Liver (tissue), 9 donors: ENCODE measurements around the gene ADCY9. TPM values are rescaled to one million over a fixed set of nuclear protein-coding genes. Genes with fewer than 3 reads are reported as not detected.

ENCODE experiments used
- DNase-seq: peaks from one replicate; pipeline ENCODE4 v3.0.0-alpha.2; 2017; ENCODE audit warnings: low spot score
- H3K27ac ChIP-seq, 2 donors: one replicate each; pipeline ENCODE4 v1.7.0; 2013; ENCODE audit warnings: inconsistent platforms in 2 of 2, low read length in 2 of 2, control low read depth in 1 of 2, low read depth in 1 of 2, mild to moderate bottlenecking in 1 of 2
- H3K27me3 ChIP-seq, 4 donors: one replicate each; pipeline versions ENCODE4 v1.6.1 to v1.7.0; 2013; ENCODE audit warnings: low read length in 3 of 4, inconsistent platforms in 1 of 4, mild to moderate bottlenecking in 1 of 4, moderate library complexity in 1 of 4; ENCODE audit not compliant: control insufficient read depth in 4 of 4, insufficient read depth in 4 of 4
- H3K36me3 ChIP-seq, 4 donors: one replicate each; pipeline versions ENCODE4 v1.6.1 to v1.7.0; 2013; ENCODE audit warnings: low read length in 3 of 4, mild to moderate bottlenecking in 3 of 4, low read depth in 1 of 4, moderate library complexity in 1 of 4; ENCODE audit not compliant: control insufficient read depth in 4 of 4, insufficient read depth in 3 of 4
- H3K4me1 ChIP-seq, 4 donors: one replicate each; pipeline versions ENCODE4 v1.6.1 to v1.7.0; 2013; ENCODE audit warnings: low read length in 3 of 4, mild to moderate bottlenecking in 3 of 4, moderate library complexity in 1 of 4; ENCODE audit not compliant: control insufficient read depth in 4 of 4, insufficient read depth in 4 of 4
- H3K4me3 ChIP-seq, 3 donors: one replicate each; pipeline versions ENCODE4 v1.6.1 to v1.7.0; 2013; ENCODE audit warnings: low read length in 3 of 3, control low read depth in 1 of 3, low read depth in 1 of 3, mild to moderate bottlenecking in 1 of 3
- H3K9ac ChIP-seq, 2 donors: one replicate each; pipeline ENCODE4 v1.7.0; 2013; ENCODE audit warnings: low read length in 2 of 2, mild to moderate bottlenecking in 2 of 2, moderate library complexity in 2 of 2, control low read depth in 1 of 2, low read depth in 1 of 2
- H3K9me3 ChIP-seq, 4 donors: one replicate each; pipeline versions ENCODE4 v1.6.1 to v1.7.0; 2013; ENCODE audit warnings: low read length in 3 of 4; ENCODE audit not compliant: control insufficient read depth in 4 of 4
- EGR1 ChIP-seq, 2 donors: IDR thresholded peaks; 2 replicates each; pipeline ENCODE4 v1.6.1; 2016 to 2018; ENCODE audit warnings: antibody characterized with exemption in 2 of 2, low read depth in 2 of 2
- FOXA2 ChIP-seq: IDR thresholded peaks from 2 replicates; pipeline ENCODE4 v1.6.1; 2016; ENCODE audit warnings: antibody characterized with exemption
- GABPA ChIP-seq, 2 donors: IDR thresholded peaks in 1 of 2; conservative IDR thresholded peaks in 1 of 2; 2 replicates each; pipeline ENCODE4 v1.6.1; 2016; ENCODE audit warnings: antibody characterized with exemption in 2 of 2, mild to moderate bottlenecking in 1 of 2, moderate library complexity in 1 of 2
- HNF4A ChIP-seq, 2 donors: conservative IDR thresholded peaks; 2 replicates each; pipeline ENCODE4 v1.6.1; 2016; ENCODE audit warnings: antibody characterized with exemption in 2 of 2, mild to moderate bottlenecking in 2 of 2
- HNF4G ChIP-seq: IDR thresholded peaks from 2 replicates; pipeline ENCODE4 v1.6.1; 2016; ENCODE audit warnings: antibody characterized with exemption
- JUND ChIP-seq, 2 donors: IDR thresholded peaks; 2 replicates each; pipeline ENCODE4 v1.6.1; 2016; ENCODE audit warnings: antibody characterized with exemption in 2 of 2
- NR2F2 ChIP-seq: IDR thresholded peaks from 2 replicates; pipeline ENCODE4 v1.6.1; 2016; ENCODE audit warnings: antibody characterized with exemption
- RAD21 ChIP-seq, 2 donors: IDR thresholded peaks; 2 replicates each; pipeline ENCODE4 v1.6.1; 2016; ENCODE audit warnings: antibody characterized with exemption in 2 of 2, mild to moderate bottlenecking in 2 of 2
- RXRA ChIP-seq, 2 donors: IDR thresholded peaks; 2 replicates each; pipeline ENCODE4 v1.6.1; 2017 to 2018; ENCODE audit warnings: antibody characterized with exemption in 2 of 2, mild to moderate bottlenecking in 1 of 2
- SP1 ChIP-seq: IDR thresholded peaks from 2 replicates; pipeline ENCODE4 v1.6.1; 2018; ENCODE audit warnings: antibody characterized with exemption, mild to moderate bottlenecking
- TAF1 ChIP-seq: conservative IDR thresholded peaks from 2 replicates; pipeline ENCODE4 v1.6.1; 2016; ENCODE audit warnings: antibody characterized with exemption, mild to moderate bottlenecking
- YY1 ChIP-seq: IDR thresholded peaks from 2 replicates; pipeline ENCODE4 v1.6.1; 2016; ENCODE audit warnings: antibody characterized with exemption, mild to moderate bottlenecking
- WGBS: extraction: QIAGEN DNeasy Blood & Tissue Kit; methylation state at CpG from one replicate; pipeline ENCODE4 v1.1.7; 2013; 5-methylcytosine and 5-hydroxymethylcytosine counted together
- polyA plus RNA-seq, 2 donors: library from polyadenylated mRNA; stranded (reverse) in 1 of 2; unstranded in 1 of 2; fragments of 200-250 nt in 1 of 2; fragments of >200 nt in 1 of 2; fragmentation: Nextera tagmentation in 1 of 2; extraction: Ambion mirVana in 1 of 2; gene quantifications; one replicate each; pipeline versions ENCODE4 v1.2.1 to v1.2.3, GENCODE V29; 2013 to 2015
- total RNA-seq, 2 donors: library from RNA; depleted of rRNA; stranded (reverse); fragments of >200 nt; gene quantifications; one replicate each; pipeline ENCODE4 v1.2.3, GENCODE V29; 2014
- TF ChIP-seq, protein P1 (sequence below): IDR thresholded peaks from 2 replicates; pipeline ENCODE4 v1.6.1; 2016; ENCODE audit warnings: antibody characterized with exemption
- TF ChIP-seq, protein P2 (sequence below): IDR thresholded peaks from 2 replicates; pipeline ENCODE4 v1.6.1; 2016; ENCODE audit warnings: antibody characterized with exemption
- TF ChIP-seq, protein P3 (sequence below): IDR thresholded peaks from 2 replicates; pipeline ENCODE4 v1.6.1; 2016; ENCODE audit warnings: antibody characterized with exemption, mild to moderate bottlenecking
- TF ChIP-seq, protein P4 (sequence below): IDR thresholded peaks from 2 replicates; pipeline ENCODE4 v1.6.1; 2016; ENCODE audit warnings: antibody characterized with exemption
- TF ChIP-seq, protein P5 (sequence below): fragments of 150-350 bp; IDR thresholded peaks from 2 replicates; pipeline ENCODE4 v1.5.1; 2017; ENCODE audit warnings: improper control_type of control experiment, low read depth, low read length; ENCODE audit not compliant: missing input control
- donor health status: healthy.
- donor health status: healthy.
- donor health status: healthy.
- donor health status: healthy.
- donor health status: healthy.

ADCY9 gene
- total and polyA plus RNA-seq, 4 donors, result 3.6 to 25.1 (median 11.0) TPM

DNA sequence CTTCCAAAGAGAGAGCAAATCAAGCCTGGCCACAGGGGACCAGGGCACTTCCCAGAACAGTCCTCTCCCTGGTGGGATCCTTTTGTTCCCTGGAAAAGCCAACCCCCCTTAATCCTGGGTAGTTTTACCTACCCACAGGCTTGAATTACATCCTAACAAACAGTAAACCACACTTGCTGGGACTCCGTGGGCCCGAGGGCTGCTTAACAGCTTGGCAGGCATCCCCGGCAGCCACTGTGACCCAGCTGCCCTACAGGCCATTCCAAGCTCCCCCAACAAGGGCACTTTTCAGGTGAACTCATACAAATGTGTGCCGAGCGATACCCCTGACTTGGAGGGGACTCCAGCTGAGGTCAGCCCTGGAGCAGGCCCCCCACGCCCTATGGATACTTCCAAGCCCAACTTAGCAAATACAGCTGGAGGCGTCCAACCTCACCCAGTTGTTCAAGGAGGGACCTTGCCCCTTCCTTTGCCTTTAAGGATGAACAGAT is 26.4 kb downstream of the ADCY9 start:
- 29% methylated on average over 7 of the region's 7 CpGs for WGBS
- no peaks in the 10 kb centered on the region for H3K27me3 ChIP-seq
- H3K4me3 ChIP-seq, result no peak overlapping the region
- no peak for DNase-seq
- TF ChIP-seq GABPA (IDR thresholded peaks at IDR 0.05 in 1 of 2, conservative IDR thresholded peaks at IDR 0.05 in 1 of 2), result no peak
- TF ChIP-seq RAD21 (IDR thresholded peaks at IDR 0.05), result no peak
- TF ChIP-seq RXRA (IDR thresholded peaks at IDR 0.05), result peak in 1 of 2 donors; percentile 44
- TF ChIP-seq EGR1 (IDR thresholded peaks at IDR 0.05; ENCODE audit: low read depth in 2 of 2), result no peak
- no peak for TF ChIP-seq HNF4G
- TF ChIP-seq HNF4A (conservative IDR thresholded peaks at IDR 0.05), result no peak
- H3K4me1 ChIP-seq, result peaks cover 6 to 64% (median 49%) of the 10 kb centered on the region in 4 donors
- no peaks in the 10 kb centered on the region for H3K36me3 ChIP-seq
- peak overlapping the region; percentile 88 to 94 for H3K27ac ChIP-seq
- no peaks in the 10 kb centered on the region for H3K9me3 ChIP-seq
- peak overlapping the region; percentile 30 to 55 for H3K9ac ChIP-seq

DNA sequence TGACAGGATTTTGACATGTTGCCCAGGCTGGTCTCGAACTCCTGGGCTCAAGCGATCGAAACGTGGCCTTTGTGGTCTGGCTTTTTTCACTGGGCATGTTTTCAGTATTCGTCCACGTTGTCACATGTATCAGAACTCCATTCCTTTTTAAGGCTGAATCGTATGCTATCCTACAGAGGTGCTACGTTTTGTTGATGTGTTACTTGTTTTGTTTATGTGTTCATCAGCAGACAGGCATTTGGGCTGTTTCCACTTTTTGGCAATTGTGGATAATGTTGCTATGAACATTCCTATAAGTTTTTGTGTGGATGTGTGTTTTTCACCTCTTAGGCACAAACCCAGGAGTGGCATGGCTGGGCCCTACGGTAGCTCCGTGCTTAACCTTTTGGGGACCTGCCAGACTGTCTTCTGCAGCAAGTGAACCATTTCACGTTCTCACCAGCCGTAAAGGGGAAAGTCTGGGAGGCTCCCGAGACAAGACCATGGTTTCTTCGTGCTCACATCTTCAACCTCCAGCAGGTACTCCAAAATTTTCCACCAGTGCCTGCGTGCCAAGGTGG is 26.9 kb downstream of the ADCY9 start:
- no peak for DNase-seq
- H3K4me3 ChIP-seq, result no peak overlapping the region
- peak overlapping the region; percentile 88 to 94 for H3K27ac ChIP-seq
- H3K27me3 ChIP-seq, result no peaks in the 10 kb centered on the region
- no peak overlapping the region for H3K9ac ChIP-seq
- WGBS, result 77% methylated on average over 15 of the region's 15 CpGs
- peaks cover 5 to 59% (median 45%) of the 10 kb centered on the region in 4 donors for H3K4me1 ChIP-seq
- H3K36me3 ChIP-seq, result no peaks in the 10 kb centered on the region
- no peak for TF ChIP-seq FOXA2
- no peak for TF ChIP-seq JUND (IDR thresholded peaks at IDR 0.05)
- TF ChIP-seq, protein P1, sequence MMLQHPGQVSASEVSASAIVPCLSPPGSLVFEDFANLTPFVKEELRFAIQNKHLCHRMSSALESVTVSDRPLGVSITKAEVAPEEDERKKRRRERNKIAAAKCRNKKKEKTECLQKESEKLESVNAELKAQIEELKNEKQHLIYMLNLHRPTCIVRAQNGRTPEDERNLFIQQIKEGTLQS, result no peak
- TF ChIP-seq, protein P2, sequence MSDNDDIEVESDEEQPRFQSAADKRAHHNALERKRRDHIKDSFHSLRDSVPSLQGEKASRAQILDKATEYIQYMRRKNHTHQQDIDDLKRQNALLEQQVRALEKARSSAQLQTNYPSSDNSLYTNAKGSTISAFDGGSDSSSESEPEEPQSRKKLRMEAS, result no peak
- TF ChIP-seq RAD21 (IDR thresholded peaks at IDR 0.05), result no peak
- no peak for TF ChIP-seq YY1
- TF ChIP-seq SP1, result no peak
- H3K9me3 ChIP-seq, result no peaks in the 10 kb centered on the region

DNA sequence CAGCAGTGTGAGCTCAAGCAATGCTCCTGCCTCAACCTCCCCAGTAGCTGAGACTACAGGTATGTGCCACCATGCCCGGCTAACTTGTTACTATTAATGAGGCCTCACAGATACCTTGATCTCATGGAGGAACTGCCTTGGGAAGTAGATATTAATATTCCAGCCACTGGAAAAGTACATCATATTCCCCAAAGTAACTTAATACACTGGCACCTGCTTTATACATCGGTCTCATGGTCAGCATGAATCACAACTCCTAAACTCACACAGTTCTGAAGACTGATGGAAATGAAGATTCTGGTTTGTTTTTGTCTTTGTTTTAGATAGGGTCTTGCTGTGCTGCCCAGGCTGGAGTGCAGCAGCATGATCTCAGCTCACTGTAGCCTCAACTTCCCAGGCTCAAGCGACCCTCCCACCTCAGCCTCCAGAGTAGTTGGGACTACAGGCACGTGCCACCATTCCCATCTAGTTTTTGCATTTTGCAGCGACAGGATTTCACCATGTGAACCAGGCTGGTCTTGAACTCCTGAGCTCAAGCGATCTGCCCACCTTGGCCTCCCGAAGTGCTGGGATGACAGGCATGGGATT is 28.2 kb downstream of the ADCY9 start:
- 93% methylated on average over 7 of the region's 7 CpGs for WGBS
- Histone ChIP-seq H3K4me1 (peaks cover 5 to 47% (median 36%) of the 10 kb centered on the region in 4 donors), H3K27ac (peak overlapping the region; percentile 43 to 55), H3K27me3 (no peaks in the 10 kb centered on the region), H3K36me3 (no peaks in the 10 kb centered on the region), H3K9ac (no peak overlapping the region), H3K4me3 (no peak overlapping the region), H3K9me3 (no peaks in the 10 kb centered on the region)
- no peak for DNase-seq
- TF ChIP-seq, protein P1, result no peak
- TF ChIP-seq, protein P3, sequence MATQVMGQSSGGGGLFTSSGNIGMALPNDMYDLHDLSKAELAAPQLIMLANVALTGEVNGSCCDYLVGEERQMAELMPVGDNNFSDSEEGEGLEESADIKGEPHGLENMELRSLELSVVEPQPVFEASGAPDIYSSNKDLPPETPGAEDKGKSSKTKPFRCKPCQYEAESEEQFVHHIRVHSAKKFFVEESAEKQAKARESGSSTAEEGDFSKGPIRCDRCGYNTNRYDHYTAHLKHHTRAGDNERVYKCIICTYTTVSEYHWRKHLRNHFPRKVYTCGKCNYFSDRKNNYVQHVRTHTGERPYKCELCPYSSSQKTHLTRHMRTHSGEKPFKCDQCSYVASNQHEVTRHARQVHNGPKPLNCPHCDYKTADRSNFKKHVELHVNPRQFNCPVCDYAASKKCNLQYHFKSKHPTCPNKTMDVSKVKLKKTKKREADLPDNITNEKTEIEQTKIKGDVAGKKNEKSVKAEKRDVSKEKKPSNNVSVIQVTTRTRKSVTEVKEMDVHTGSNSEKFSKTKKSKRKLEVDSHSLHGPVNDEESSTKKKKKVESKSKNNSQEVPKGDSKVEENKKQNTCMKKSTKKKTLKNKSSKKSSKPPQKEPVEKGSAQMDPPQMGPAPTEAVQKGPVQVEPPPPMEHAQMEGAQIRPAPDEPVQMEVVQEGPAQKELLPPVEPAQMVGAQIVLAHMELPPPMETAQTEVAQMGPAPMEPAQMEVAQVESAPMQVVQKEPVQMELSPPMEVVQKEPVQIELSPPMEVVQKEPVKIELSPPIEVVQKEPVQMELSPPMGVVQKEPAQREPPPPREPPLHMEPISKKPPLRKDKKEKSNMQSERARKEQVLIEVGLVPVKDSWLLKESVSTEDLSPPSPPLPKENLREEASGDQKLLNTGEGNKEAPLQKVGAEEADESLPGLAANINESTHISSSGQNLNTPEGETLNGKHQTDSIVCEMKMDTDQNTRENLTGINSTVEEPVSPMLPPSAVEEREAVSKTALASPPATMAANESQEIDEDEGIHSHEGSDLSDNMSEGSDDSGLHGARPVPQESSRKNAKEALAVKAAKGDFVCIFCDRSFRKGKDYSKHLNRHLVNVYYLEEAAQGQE, result no peak
- TF ChIP-seq NR2F2 (no peak), RXRA (IDR thresholded peaks at IDR 0.05) (no peak), EGR1 (IDR thresholded peaks at IDR 0.05; ENCODE audit: low read depth in 2 of 2) (no peak), SP1 (no peak), TAF1 (no peak)
- TF ChIP-seq, protein P4, sequence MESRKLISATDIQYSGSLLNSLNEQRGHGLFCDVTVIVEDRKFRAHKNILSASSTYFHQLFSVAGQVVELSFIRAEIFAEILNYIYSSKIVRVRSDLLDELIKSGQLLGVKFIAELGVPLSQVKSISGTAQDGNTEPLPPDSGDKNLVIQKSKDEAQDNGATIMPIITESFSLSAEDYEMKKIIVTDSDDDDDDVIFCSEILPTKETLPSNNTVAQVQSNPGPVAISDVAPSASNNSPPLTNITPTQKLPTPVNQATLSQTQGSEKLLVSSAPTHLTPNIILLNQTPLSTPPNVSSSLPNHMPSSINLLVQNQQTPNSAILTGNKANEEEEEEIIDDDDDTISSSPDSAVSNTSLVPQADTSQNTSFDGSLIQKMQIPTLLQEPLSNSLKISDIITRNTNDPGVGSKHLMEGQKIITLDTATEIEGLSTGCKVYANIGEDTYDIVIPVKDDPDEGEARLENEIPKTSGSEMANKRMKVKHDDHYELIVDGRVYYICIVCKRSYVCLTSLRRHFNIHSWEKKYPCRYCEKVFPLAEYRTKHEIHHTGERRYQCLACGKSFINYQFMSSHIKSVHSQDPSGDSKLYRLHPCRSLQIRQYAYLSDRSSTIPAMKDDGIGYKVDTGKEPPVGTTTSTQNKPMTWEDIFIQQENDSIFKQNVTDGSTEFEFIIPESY, result no peak
- TF ChIP-seq, protein P5, sequence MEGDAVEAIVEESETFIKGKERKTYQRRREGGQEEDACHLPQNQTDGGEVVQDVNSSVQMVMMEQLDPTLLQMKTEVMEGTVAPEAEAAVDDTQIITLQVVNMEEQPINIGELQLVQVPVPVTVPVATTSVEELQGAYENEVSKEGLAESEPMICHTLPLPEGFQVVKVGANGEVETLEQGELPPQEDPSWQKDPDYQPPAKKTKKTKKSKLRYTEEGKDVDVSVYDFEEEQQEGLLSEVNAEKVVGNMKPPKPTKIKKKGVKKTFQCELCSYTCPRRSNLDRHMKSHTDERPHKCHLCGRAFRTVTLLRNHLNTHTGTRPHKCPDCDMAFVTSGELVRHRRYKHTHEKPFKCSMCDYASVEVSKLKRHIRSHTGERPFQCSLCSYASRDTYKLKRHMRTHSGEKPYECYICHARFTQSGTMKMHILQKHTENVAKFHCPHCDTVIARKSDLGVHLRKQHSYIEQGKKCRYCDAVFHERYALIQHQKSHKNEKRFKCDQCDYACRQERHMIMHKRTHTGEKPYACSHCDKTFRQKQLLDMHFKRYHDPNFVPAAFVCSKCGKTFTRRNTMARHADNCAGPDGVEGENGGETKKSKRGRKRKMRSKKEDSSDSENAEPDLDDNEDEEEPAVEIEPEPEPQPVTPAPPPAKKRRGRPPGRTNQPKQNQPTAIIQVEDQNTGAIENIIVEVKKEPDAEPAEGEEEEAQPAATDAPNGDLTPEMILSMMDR, result no peak
